HG03175 (cell line): ENCODE measurements around the gene CEP63.
A peak's percentile ranks its signal among the peaks of the same experiment; 100 is the strongest.

Source experiments
- ATAC-seq: cut with Tn5 transposase; IDR thresholded peaks from one replicate; pipeline ENCODE4 v1.9.1; 2021; ENCODE audit warnings: mild to moderate bottlenecking, moderate library complexity; ENCODE audit not compliant: unreplicated experiment

CEP63 gene

DNA sequence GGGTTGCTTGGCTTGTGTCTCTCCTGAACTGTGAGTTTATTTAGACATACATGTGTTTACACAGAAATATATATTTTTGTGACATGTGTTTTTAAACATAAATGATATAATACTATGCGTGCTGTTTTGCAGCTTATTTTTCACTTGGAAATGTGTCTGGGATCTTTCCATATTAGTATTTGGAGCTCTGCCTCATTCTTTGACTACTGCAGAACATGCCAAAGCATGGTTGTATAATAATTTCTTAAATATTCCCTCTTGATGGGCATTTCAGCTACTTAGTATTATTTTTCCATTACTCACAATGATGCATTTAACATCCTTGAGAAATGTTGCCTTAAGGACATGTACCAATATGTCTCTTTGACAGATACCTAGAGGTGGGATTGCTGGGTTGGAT is 19.5 kb upstream of the CEP63 start:
- no peak for ATAC-seq

DNA sequence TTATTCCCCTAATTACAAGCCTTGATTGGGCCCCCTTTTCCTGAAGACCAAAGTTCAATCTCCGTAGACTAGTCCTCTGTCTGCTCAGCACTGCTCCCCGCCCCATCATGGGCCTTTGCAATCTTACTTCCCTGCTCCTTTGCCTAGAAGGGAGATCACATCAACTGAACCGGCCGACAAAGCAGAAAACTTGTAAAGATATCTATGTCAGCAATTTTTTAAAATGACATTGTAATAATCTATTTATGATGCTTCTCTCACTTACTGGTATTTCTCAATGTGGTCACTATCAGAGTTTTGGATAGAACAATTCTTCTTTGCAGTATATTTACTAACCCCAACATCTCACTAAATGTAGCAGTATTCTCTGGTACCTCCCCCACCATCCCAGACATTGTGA is 17.3 kb upstream of the CEP63 start:
- ATAC-seq = no peak

DNA sequence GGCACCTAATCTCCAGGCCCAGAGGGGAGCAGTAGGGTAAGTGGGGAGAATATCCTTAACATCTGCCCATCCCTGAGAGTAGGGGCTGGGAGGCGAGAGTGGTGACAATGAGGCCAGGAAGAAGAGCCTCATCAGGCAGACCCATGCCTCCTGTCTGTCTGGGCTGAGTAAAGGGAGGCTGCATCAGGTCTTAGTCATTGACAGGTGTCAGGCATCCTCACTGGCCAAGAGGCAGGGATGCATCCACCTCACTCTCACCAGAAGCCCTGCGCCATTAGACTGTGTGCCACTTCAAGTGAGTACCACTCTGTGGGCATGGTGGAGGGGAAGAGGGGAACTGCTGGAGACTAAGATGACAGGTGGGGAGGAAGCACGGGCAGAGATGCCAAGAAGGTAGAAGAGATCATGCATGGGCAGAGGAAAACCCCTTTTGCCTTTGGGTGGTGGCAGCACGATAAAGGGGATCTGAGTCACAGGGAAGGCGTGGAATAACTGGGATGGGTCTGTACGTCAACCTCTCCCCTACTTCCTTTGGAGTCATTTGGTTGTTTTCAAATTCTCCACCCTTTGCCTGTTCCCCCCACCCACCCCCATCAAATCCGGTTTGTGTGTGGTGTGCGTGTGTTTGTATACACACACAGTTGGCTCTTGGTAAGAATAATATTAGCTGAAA is 14.2 kb upstream of the CEP63 start:
- no peak for ATAC-seq

DNA sequence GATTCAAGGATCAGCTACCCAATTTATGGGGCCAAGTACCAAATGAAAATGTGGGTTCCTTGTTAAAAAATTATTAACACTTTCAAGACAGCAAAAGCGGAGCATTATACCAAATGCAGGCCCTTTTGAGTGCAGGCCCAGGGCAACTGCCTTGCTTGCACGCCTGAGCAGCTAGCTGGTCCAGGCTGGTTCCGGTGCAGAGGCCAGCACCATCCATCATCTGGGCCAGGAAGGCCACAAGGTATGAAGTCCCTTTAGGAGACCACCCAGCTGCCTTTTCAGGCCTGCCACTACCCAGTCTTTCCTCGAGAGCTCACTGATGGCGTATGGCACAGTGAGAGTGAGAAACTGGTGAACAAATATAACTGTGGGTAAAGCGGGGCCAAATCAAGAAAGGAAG is 13.0 kb upstream of the CEP63 start:
- ATAC-seq = no peak

DNA sequence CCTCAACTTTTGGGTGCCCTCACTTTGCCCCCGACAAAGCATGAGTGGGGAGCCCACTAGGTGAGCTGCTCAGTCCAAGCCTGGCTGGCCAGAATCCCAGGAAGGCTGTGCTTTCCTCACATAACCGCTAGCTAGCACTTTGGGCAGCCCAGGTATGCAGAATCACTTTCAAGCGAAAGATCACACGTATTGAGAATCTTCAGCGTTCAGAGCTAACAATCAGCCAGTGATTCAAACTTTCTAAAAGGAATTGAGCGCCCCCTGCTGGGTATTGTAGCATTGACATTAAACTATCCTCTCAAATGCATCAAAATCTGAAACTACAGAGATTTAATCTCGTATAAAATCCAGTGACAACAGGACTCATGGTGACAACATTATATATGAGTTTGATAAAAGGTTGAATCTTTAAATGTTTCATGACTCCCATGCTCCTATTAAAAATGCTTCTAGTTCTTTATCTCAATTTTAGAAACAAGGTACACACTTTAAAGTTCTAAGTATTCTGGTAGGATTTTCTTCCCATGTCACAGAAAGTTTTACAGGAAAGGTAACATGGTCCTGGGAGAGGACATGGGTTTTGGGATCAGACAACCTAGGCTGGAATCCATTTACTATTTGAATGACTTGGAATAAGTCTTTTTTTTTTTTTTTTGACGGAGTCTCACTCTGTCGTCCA is 11.8 kb upstream of the CEP63 start:
- ATAC-seq = peak; percentile 55

DNA sequence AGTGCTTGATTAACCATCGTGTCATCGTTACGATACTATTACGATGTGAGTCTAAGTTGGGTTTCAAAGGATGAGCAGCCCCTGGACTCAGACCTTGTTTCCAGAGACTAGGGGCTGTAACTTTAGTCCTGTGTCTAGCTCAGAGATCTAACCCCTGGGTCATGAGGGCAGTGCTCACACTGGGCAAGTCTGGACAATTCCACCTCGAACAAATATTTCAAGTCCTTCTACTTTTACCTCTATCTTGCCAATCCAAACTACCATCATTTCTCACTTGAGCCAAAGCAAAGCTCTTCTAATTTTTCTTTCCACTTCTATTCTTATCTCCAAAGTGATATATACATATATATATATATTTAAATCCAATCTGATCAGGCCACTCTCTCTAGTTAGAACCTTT is 10.9 kb upstream of the CEP63 start:
- no peak for ATAC-seq

DNA sequence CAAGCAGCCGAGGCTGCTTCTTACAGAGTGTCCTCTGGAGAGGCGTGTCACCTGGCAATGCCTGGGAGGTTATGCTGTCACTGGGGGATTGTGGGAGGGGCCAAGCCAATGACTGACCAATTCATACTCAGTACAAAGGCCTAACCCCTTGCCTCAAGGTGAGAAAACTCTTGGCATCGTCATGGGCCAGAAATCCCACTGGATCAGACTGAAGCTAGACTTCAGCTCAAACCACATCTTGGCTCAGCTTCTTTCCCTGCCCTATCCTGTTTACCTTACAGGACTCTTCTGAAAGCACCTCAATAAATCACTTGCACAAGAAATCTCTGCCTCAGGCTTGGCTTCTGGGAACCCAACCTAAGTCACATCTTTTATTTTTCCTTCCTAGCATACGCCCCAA is 9.6 kb upstream of the CEP63 start:
- ATAC-seq = no peak

DNA sequence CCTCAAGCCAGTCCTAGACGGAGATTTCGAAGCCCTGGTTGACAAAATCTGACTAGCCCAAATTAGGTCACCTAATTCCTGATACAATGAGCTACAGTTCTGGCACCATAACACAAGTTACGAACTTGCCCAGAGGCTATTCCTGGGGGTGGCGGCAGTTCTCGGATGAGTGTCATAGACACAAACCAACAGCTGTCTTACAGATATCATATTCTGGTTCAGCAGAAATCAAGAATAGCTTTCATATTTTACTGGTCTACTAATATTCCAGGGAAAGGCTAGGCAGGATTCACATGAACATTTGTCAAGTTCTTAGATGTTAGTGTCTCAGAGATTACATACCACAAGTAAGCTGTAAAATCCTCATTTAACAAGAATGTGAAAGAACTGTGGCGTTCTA is 8.9 kb upstream of the CEP63 start:
- ATAC-seq = no peak

DNA sequence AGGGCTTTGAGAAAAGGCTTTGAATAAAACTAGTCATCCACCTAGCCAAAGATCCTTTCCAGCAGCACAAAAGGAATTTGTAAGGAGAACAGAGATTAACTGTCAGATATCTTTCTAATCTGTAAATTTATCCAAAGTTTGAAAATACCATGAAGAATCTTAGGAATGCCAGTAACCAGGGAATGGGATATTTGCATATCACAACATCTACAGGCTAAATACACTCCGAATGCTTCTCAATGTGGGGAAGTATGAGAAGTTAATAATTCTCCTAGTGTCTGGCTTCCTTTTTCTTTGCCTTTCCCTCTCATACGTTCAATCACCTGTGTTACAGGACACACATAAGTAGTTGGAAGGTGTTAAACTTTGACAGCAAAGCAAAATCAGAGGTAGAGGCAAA is 7.9 kb upstream of the CEP63 start:
- ATAC-seq = no peak

DNA sequence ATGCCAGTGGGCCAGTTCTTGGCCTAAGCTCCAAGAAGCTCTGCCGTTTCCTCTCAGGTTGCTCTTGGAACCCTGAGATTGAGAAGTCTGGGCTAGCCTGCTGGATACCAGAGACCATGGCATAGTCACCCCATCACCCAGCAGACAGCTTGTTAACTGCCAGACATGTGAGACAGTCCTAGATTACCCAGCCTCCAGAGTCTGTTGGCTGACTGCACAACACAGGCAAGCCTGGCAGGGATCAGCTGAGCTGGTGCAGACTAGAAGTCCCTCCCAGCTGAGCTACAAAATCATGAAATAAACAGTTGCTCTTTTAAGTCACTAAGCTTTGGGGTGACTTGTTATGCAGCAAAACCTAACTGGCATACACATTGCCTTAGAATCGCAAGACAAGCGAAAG is 5.3 kb upstream of the CEP63 start:
- ATAC-seq = no peak

DNA sequence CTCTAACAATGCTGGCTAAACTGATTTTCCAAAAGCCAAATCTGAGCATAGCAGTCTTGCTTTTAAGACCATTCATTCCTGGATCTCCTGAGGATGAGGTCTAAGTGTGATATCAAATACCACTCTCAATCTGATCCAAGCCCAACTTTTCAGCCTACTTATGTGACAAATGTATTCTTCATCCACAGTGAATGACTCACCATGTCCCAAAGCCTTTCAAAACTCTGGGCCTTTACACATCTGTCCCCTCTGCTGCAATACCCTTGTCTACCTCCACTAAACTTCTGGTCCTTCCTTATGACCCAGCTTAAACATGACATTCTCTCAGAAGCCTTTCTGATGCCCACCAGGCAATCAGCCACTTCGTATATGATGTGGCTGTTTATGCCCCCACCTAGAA is 4.7 kb upstream of the CEP63 start:
- ATAC-seq = no peak

DNA sequence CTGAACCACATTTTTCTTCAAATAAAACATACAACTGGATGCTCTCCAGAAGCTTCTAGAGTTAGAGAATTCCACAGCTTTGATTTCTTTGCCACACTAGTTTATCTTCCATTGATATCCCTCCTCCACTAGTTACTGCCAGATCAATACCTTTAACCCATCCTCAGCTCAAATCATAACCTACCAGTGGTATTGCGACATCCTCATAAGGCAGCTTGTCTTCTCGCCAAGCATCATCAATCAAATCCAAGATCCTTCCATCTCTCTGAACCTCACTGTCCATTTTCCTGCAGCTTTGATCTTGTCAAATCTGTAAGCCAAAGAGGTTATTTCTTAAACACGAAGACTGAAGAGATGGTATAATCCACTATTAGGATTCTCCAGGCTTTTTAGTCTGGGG is 3.2 kb upstream of the CEP63 start:
- no peak for ATAC-seq

DNA sequence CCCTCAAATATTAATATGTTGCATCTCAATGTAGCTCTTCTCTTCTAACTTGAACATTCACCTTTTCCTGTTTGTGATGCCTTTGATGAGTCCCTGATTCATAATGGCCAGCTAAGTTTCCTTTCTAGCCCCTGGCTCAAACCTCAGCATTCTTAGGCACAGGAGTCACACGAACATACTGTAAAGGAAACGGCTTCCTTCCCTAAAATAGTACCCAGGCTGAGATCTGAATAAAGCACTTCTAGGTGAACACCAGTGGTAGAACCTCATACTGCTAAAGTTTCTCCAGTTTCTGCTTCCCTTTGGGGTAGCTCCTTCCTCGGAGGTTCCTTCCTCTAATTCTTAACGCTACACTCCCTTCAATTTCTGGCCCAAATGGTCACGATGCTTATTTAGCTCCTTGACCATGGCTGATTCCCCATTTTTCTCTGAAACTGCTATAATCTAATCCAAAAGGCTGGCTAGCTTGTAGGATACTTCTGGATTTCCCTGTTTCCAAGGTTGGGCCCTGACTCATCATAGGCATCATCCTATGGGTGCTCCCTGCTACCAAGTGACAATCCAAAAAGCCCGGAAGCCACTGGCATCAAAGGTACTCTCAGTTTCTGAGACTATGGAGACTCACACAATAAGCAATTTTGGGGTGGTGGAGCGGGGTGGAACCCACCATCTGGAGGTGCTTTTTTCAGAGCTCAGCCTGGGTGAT is 2.5 kb upstream of the CEP63 start:
- no peak for ATAC-seq

DNA sequence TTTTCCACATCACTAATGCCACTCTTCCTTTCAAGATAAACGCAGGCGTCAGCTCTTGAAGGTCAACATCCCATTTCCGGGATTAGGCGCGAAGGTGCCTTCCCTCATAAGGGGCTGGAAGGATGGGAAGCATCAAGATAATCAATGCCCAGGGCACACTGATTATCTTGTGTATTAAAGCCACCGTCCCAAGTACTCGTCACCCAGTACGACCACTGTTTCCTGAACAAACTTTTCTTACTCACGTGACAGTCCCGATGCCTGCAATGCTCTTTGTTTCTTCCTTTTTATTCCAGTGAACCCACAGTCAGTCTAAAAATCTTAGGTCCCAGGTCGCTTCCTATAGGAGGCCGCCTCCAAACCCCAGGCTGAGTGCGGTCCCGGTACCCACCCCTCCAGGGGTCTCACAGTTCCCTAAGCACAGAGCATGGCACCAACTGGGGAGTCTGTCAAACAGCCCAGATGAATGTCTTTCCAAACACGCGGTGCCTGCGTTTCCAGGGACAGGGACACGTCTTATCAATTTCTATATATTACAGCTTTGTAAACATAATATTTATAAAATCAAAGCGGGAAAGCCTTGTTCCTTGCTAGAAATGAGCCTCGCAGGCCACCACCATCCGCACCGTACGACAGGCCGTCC is 661 bp upstream of the CEP63 start:
- ATAC-seq = no peak

DNA sequence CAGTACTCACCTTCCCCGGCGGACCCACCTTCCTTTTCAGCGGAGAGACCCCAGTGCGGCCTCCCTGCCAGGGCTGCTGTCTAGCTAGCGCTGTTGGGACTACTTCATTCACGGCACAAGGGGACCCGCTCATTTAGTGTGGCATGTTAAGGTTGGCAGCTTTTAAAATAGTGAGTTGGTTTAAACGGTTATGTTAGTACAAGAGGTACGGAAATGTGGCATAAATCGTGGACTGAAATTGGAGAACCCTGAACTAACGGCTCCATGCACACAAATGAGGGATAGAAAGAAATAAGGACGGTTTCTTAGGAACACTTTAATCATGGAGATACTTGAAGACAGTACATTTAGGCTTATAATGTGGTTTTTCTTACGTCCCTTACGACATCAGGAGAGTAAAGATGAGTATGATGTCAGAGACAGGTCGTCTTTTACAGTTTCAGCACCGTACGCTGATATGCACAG is 752 bp downstream of the CEP63 start:
- ATAC-seq = peak; percentile 9

DNA sequence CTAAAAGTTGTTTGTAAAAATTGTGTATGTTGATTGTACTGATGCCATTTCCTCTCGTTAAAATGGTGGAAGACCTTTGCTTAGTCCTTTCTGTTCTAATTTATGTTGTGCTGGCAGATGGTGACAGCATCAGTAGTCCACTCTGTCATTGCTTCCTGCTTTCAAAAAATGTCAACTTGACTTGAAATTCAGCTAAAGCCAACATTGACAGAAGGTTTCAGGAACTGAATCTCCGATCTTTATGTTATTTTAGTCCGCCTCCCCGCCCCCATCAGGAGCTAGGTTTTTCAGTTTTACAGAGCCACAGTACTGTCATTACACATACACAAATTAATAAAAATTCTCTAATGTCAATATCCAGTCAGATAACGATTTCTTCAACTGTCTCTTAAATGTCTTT is 1.5 kb downstream of the CEP63 start:
- ATAC-seq = no peak

DNA sequence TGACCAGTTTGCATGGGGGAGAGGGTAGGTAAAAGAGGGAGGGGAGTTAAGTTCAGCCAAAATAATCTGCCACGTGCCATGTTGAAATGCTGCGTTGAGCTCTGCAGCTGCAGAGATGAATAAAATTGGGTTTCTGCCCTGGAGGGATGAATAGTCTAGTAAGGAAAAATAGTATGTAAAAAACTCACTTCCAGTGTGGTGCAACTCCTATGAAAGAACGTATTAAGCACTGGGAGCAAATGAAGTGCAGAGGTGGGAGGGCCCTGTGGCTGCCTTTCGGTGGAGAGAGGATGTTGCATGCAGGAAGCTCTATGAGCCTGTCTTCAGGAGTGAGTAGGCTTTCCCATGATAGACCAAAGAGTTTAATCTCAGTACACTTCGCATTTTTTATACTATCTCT is 8.6 kb downstream of the CEP63 start:
- no peak for ATAC-seq

DNA sequence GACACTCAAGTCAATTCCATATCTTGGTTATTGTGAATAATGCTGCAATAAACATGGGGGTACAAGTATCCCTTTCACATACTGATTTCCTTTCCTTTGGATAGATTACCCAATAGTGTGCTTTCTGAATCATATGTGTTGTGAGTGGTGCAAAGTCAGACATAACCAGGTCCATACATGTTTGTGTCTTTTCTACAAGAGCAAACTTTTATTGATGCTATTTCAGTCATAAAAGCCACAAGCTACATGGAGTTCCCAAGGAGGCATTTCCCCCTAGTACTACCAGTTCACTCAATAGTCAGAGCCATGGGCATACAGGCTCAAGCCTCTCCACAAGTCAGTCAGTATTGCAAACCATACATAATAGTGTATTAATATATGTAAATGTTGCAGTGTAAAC is 10.1 kb downstream of the CEP63 start:
- no peak for ATAC-seq

DNA sequence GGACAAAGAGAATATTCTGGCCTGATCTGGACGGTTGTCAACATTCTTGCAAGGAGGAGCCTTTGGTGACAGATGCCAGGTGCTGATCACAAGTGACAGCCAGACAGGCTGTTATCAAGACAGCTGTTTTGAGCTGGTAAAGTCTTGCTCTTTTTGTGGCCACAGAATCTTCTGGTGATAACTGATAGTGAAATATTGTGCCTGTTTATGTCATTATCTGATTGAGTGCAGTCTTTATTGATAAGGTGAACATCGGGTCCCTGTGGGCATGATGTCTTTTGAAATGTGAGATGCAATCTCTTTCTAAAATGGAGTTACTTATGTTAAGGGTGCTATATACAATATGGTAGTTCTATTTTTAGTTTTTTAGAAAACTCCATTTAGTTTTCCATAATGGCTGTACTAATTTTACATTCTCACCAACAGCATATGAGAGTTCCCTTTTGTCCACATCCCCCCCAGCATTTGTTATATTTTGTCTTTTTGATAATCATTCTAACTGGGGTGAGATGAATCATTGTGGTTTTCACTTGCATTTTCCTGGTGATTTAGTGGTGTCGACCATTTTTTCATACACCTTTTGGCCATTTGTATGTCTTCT is 10.7 kb downstream of the CEP63 start:
- ATAC-seq = no peak

DNA sequence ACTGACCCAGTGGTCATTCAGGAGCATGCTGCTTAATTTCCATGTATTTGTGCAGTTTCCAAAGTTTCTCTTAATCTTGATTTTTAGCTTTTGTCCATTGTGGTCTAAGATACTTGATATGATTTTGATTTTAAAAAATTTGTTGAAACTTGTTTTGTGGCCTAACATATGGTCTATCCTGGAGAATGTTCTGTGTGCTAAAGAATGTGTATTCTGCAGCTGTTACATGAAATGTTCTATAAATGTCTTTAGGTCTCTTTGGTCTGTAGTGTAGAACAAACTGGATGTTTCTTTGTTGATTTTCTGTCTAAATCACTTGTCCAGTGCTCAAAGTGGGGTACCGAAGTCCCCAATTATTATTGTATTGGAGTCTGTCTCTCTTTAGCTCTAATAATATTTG is 17.4 kb downstream of the CEP63 start:
- ATAC-seq = no peak

DNA sequence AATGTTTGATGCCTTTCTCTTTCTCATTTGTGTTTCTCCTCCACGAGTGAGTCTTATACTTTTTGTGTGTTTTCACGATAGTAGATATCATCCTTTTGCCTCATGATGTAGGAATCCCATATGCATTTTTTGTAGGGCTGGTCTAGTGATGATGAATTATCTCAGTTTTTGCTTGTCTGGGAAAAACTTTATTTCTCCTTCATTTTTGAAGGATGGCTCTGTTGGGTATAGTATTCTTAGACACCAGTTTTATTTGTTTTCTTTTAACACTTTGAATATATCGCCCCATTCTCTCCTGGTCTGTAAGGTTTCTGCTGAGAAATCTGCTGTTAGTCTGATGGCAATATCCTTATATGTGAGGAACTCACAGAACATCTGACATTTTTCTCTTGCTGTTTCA is 18.3 kb downstream of the CEP63 start:
- no peak for ATAC-seq
